DMS 273 (cell line): Measurements from ENCODE around the gene NOS1.

ENCODE experiments used
- DNase-seq: peaks from one replicate; lab custom pipeline; 2025; ENCODE audit not compliant: unreplicated experiment; lab: John Stamatoyannopoulos, UW

Gene NOS1

DNA sequence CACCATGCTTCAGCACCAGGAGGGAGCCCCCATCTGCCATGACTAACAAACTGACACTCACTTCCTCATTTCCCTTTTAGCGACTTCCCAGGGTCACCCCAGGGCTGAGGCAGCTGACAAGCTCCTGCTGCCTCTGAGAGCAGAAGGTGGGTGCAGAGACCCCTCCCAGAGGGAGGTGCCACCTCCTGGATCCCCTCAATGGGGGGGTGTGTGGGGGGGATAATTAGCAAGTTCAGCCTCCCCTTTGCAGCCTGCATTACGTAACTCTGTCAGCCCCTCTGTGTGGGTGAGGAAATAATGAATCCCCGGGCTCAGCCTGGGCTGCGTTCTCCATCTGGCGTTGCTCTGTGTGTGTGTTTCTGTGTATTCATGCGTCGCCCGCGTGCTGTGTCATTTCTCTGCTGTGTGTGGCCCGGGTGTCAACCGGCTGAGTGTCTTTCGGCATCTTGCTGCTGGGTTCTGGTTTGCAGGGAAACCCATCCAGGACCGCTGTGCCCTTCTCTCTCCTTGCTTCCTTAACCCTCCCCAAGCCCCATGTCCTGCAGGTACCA lies 28.0 kb downstream of the NOS1 start:
- DNase-seq: peak; percentile 81

DNA sequence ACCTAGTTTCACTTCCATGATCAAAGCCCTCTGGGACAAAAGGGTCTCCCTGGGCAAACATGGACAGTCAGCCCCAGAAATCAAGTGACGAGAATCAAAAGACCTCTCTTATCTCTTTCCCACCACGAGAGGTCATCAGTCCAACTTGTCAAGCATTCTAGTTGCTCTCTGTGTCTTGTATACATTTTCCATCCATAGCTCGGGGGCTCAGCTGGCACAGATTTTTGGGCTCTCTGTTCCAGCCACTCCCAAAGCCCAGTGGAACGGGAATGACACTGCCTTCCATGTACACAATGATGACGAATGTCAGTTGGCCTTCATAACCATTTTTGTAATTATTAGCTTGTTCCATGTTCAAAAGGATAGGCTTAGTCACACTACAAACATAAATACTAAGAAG lies 29.7 kb downstream of the NOS1 start:
- no peak for DNase-seq

DNA sequence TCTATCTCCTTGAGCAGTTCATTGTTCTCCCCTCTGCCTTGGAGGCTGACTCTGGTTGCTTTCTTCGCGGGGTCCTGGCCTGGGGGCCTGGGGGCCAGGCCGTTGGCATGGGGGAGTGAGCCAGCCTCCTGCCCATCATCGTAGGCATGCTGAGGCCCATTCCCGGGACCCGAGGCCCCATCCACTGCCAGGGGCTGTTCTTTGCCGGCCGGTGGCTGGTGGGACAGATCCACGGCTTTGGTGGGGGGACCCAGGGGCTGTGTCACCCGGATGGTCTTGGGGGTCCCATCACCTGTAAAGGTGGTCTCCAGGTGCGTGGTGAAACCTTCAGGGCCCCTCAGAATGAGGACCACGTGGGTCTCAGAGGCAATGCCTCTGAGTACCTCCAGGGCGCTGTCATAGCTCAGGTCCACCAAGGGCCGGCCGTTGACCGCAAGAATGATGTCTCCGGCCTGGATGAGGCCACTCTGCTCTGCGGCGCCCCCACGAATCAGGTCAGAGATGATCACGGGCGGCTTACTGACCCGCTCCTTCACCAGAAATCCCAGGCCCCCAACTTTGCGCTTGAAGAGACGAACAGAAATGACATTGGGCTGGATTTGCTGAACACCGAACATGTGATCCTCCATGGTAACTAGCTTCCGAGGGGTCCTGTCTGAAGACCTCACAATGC lies 30.8 kb downstream of the NOS1 start:
- DNase-seq: no peak

DNA sequence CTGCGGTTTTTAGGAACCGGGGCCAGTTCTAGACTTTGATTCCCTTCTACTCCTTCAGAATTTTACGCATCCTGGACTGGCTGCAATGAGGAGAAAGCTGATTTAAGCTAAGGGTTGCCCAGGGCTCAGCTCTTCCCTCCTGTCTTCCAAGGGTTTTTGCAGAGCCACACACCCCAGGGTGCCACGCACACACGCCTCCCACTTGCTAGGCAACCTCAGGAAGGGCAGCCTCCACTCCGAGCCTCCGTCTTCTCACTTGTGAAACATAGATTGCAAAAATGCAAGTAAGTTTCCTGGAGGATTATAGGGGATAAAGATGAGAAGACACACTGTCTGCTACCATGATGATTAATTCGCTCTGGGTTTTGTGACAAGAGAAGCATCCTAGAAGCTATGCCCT lies 31.7 kb downstream of the NOS1 start:
- no peak for DNase-seq

DNA sequence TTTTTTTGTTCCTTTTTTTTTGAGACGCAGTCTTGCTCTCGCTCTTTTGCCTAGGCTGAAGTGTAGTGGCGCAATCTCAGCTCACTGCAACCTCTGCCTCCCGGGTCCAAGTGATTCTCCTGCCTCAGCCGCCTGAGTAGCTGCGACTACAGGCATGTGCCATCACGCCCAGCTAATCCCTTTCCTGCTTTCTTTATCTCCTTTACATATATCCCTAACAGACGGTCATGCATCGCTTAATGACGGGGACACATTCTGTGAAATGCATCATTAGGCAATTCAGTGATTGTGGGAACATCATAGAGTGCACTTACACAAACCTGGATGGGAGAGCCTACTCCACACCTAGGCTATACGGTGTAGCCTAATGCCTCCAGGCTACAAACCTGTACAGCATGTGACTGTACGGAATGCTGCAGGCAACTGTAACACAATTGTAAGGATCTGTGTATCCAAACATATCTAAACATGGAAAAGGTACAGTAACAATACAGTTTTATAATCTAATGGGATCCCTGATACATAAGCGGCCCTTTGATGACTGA lies 32.8 kb downstream of the NOS1 start:
- peak; percentile 45 for DNase-seq

DNA sequence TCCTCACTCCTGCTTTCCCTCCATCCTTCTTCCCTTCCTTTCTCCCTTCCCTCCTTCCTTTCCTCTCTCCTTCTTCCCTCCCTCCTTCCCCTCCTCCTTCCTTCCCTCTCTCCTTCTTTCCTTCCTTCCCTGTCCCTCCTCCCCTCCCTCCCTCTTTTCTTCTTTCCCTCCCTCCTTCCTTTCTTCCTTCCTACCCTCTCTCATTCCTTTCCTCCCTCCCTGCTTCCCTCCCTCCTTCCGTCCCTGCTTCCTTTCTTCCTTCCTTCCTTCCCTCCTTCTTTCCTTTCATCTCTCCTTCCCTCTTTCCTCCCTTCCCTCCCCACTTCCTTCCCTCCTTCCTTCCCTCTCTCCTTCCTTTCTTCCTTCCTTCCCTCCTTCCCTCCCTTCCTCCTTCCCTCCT lies 39.0 kb downstream of the NOS1 start:
- no peak for DNase-seq

DNA sequence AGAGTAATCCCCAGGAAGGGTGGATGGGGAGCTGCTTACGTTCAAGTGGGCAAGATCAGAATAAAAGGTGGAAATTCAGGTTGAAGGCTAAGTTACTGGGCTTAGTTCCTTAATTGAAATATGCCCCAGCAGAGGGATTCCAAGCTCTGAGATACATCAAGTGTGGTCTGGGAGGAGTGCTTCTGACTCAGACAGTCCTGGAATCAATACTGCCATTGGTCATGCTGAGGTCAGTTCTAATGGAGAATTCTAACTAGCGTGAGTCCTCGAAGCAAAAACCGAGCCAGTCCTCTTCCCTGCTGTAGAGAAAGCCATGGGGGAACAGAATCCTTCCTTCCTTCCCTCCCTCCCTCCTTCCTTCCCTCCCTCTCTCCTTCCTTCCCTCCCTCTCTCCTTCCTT lies 39.9 kb downstream of the NOS1 start:
- DNase-seq: no peak

DNA sequence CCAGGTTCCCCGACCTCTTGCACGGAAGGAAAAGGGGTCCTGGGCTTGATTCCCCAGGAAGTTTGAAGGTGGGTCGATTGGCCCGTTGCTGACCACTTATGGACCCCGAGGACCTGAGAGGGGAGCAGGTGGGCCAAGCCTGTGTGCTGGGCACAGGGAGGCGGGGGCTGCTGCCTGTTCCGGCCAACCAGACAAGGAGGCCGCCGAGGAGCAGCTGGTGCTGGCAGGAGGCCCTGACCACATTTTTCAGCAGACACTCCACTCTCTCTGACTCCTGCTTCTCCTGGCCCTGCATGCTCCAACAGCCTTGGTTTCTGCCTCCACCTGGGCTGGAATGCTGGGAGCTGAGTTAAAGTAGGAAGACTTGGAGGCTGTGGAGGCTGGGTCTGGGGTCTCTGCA lies 42.8 kb downstream of the NOS1 start:
- peak; percentile 55 for DNase-seq

DNA sequence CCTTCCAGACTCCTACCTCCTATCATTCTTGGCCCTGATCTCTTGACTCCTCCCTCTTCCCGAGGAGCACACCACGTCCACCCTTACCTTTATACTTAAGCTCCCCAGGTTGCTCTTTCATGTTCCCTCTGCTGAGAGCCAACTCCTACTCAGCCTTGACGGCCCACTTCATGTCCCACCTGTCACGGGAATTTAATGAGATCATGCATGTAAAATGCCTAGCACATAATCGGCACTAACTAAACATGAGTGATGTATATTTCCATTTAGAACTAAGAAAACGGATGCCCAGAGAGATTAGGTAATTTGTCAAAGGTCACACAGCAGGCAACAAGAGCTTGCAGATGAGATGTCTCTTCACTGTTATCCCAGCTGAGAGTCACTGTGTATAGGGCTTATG lies 45.1 kb downstream of the NOS1 start:
- DNase-seq: no peak

DNA sequence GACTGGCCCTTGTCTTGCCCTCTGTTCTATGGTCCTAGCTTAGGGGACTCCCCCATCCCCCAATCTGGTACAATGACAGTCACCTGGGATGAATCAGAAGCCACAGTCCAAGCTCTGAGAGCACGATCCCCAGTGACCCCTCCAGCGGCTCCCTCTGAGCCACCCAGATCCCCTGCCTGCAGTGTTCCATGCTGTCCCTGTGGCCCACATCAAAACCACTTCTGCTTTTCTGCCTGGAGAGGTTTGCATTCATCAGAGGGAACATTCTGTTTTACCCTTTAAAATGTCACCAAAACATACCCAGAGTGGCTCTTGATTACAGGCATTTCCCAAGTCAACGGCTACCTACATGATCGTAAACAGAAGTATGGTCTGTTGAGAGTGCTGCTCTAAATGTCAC lies 47.5 kb downstream of the NOS1 start:
- DNase-seq: no peak

DNA sequence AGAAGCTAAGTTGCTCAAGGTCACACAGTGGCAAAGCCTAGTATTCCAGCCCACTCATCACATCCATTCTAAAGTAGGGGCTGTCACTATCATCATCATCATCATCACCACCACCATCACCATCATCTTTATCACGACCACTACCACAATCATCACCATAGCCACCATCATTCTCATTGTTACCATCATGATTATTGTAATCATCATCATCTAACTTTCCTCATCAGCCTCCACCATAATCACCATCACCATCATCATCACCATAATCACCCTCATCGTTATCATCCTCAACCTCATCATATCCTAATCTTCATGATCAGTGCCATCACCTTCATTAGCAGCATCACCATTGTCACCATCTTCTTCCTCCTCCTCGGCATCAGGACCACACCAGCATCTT lies 48.7 kb downstream of the NOS1 start:
- DNase-seq: no peak

DNA sequence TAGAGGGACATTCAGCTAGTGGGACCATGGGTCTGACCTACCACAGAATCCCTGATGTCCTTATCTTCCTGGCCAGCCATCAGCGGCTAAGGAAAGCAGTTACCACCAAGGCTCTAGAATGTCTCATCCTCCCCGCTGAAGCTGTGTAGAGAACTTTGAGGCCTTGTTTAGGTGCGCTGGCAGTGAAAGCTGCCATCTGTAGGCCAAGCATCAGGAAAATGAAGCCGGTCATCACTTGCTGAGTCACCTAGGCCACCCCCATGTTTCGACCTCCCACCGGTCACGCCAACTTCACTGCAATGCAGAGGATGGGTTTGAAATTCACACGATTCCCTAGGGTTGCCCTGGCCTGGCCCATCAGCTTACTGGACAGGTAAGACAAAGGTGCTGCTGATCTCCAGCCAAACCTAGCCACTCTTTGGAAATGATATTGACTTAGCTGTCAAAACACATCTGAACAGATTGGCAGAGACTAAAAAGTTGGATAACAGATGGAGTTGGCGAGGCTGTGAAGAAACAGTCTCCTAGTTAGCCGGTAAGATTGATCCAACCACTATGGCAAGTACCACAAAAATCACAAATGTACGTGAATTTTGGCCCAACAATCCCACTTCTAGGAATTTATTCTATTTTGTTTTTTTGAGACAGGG lies 52.0 kb downstream of the NOS1 start:
- peak; percentile 38 for DNase-seq

DNA sequence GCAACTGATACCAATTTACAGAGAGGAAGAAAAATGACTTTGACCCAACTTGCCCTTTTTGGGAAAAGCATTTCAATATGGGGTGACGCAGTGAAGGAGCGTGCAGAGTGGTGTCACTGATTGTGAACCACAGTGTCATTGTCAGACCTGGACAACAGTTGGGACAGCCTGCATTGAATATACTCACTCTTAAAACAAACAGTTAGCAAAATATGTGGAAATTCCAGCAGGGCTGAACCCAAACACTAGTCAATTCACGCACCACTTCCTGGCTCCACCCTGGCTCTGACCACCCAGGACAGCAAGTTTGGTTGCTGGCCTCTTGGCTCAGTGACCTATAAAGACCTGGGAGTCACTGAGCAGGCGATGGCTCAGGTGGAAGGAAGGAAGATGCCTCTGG lies 61.3 kb downstream of the NOS1 start:
- DNase-seq: no peak

DNA sequence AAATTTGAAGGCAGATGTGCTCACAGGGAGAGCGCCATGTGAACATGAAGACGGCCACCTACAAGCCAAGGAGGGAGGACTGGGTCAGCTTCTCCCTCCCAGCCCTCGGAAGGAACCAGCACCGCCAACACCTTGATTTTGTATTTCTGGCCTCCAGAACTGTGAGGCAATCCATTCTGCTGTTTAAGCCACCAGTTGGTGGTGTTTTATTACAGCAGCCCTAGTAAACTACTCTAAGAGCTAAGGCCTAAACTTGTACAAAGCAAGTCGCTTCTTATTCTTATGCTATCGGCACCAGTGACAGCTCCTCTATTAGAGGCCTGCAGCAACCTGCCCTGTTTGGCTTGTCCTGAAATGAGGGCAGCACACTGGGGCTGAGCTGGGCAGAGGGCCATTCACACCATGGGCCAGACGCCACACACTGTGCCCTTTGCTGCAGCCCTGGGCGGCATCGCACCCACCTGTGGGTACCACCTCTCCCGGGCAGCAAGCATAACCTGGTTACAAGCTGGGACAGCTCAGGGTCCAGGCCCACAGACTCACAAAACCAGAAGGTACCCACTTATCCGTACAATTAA lies 62.7 kb downstream of the NOS1 start:
- DNase-seq: no peak

DNA sequence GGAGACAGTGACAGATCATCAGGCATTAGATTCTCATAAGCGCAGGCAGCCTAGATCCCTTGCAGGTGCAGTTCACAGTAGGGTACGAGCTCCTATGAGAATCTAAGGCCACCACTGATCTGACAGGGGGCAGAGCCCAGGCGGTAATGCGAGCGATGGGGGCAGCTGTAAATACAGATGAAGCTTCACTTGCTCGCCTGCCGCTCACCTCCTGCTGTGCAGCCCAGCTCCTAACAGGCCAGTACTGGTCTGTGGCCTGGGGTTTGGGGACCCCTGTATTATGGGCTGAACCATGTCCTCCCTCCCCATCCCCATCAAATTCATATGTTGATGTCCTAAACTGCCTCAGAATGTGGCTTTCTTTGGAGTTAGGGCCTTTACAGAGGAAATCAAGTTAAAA lies 63.2 kb downstream of the NOS1 start:
- DNase-seq: no peak

DNA sequence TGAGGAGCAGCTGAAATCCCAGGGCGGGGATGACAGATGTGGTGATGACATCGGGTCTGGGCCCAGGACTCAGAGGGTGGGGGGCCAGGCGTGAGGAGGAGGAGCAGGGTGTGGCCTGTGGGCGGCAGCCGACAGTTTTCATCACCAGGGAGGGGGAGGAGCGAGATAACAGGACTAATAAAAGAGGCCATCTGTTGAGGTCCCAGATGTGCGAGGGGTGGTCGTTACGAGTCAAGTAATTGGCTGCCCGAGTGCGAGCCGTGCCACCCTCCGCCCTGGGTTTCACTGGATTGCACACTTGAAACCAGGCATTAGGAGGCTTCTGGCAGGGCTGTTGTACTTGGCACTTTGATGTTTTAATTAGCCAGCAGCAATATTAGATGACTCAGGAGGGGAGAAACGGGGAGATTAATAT lies 67.2 kb downstream of the NOS1 start:
- DNase-seq: peak; percentile 96

DNA sequence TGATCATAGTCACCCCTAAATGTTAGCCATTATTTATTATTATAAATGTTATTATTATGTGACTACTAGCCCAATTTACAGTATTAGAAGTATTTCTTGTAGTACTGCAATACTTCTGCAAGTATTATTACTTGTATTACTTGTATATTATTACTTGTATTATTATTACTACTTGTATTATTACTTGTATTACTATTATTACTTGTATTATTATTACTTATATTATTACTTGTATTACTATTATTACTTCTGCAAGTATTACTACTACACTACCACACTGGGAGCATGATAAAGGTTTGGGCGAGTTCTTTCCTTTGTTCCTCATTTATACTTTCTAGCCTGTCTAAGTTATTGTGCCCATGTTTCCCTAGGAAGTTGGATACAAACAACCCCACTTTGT lies 67.9 kb downstream of the NOS1 start:
- DNase-seq: no peak

DNA sequence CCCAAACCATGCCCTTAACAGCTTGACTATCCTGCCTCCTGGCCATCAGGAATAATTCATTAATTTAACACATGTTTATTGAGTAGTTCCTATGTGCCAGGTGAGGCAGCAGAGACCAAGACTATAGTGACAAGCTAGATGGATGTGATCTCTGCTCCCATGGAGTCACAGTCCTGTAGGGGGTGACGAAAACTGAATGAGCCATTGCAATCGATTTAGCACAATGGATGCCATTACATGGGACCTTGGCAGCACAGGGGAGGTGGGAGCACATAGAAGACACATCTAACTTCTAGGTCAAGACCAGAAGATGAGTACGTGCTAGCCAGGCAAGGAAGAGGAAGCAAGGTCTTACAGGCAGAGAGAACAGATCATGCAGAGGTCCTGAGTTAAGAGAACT lies 68.7 kb downstream of the NOS1 start:
- DNase-seq: no peak

DNA sequence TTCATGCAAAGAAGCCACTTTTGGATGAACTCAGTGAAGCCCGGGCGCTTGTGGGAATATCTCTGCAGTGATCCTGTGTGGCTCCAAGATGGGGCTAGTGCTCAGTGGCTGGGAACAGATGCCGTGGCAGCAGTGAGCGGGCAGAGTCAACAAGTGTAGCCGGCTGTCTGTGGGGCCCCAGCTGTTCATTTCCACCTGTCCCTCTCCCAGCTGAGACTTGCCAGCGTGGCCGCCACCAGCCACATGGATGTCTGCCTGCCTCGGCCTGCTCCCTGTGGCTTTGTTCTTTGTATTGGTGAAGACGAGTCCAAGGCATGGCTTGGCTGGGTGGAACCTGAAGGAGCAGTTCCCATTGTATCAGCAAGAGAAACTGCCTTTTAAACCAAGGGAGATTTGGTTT lies 77.3 kb downstream of the NOS1 start:
- peak; percentile 92 for DNase-seq

DNA sequence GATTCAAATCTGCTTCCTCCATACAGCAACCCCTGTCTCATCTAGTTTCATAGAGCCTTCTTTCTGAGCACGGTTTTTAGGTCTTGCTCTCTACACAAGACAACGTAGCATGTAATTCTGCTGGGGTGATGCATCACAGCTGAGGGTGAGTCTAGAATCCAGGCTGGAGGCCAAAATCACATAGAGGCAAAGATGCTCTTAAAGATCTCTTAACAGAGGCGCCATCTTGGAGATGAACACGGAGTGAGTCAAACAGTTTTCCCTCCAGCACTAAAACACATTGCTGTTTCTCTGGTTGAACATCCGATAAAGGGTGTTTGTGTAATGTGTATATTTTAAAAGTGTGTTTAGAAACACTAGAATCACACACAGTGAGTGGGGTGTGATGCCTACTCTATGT lies 78.9 kb downstream of the NOS1 start:
- DNase-seq: no peak

DNA sequence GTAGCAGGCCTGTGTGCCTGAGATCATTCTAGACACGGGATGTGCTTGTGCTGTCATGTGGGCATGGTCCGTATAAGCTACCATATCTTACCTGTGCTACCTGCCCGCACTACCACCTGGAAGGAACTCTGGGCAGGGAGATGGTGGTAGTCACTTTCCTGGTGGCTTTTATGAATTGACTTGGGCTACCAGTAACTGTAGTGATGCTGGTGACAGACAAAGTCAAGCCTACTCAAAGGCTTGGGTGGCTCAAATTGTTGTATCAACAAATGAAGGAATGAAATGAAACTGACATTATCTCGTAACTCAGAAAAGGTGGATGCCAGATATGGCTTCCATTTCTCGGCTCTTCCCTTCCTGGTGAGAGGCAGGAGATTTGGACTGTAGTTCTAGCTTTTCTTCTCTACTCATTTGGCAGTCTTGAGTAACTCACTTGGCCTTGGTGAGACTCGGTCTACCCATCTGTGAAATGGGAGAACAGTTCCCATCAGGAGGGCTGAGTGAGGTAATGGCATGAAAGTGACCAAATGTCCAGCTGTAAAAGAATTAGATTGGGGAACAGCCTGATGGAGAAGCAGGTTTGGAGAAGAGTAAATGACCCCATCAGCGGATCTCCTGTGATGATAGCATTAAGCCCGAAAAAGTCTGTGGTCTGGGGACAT lies 81.3 kb downstream of the NOS1 start:
- no peak for DNase-seq

DNA sequence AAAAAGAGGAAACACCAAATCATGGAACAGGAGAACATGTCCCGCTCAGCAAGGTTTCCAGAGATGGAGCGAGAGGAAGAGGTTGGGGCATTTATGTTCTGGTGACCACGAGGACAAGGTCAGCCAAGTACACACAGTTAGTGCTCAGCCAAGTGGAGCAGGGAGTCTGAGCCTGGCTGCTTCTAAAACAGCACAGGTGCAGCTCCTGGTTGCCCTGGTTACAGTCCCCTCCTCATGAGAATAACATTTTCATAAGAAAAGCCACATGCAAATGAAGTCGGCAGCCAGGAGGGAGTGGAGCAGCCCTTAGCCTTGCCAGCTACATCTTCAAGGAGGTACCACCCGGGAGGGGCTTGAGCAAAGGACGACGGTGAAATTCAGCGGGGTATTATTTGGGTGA lies 81.8 kb downstream of the NOS1 start:
- peak; percentile 11 for DNase-seq
